ENCODE data around the gene FAM162A. TPM values are rescaled to one million over a fixed set of nuclear protein-coding genes. Genes with fewer than 3 reads are reported as not detected.

Gene FAM162A
- total RNA-seq, 1 experiment from 2014 or later, result 37.4 TPM

DNA sequence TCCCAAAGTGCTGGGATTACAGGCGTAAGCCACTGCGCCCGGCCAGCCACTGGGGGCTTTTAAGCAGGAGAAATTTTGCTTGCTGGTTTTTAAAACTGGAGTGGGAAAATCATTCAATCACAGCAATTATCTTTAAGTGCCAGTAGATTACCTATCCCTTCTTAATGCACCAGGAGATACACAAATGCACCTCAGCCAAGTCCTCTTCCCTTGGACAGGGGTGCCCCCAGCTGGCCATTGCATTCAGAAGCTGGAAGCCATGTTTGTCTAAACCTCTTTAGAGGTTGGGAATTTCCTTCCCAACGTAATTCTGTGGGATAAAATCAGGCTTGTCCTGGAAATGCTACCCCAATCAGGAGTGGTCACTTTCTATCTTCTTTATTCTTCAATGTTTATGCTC, 27.6 kb upstream of the FAM162A start:
- ChIA-PET CTCF (interaction anchor here (2.5 kb wide), 1 partner anchor 50 kb away, joined by 28 read pairs; no protein-coding TSS in a partner anchor), POLR2A (no interaction called here)
- Mint-ChIP-seq H3K4me3 (ENCODE audit: unreplicated experiment) (no peak overlapping the region), H3K4me1 (ENCODE audit: low read depth, unreplicated experiment) (no peaks in the 10 kb centered on the region), H3K9me3 (ENCODE audit: unreplicated experiment) (no peaks in the 10 kb centered on the region), H3K27ac (ENCODE audit: unreplicated experiment) (no peak overlapping the region), H3K27me3 (ENCODE audit: insufficient read depth, unreplicated experiment) (no peaks in the 10 kb centered on the region), H3K36me3 (ENCODE audit: insufficient read depth, unreplicated experiment) (peaks cover 38% of the 10 kb centered on the region)
- Histone ChIP-seq H3K4me3 (ENCODE audit: low read depth, low read length) (no peak overlapping the region), H3K36me3 (ENCODE audit: control insufficient read depth, insufficient read depth, low read length) (peaks cover 3% of the 10 kb centered on the region), H3K9me3 (no peaks in the 10 kb centered on the region), H3K4me1 (0 out of 2 replicates have a peak, but pooled peaks cover under 1% of the 10 kb centered on the region), H3K27me3 (replicated peaks; ENCODE audit: control insufficient read depth, insufficient read depth, low read length) (no peaks in the 10 kb centered on the region)
- peak; percentile 50 to 56 for DNase-seq
- TF ChIP-seq, protein P1, sequence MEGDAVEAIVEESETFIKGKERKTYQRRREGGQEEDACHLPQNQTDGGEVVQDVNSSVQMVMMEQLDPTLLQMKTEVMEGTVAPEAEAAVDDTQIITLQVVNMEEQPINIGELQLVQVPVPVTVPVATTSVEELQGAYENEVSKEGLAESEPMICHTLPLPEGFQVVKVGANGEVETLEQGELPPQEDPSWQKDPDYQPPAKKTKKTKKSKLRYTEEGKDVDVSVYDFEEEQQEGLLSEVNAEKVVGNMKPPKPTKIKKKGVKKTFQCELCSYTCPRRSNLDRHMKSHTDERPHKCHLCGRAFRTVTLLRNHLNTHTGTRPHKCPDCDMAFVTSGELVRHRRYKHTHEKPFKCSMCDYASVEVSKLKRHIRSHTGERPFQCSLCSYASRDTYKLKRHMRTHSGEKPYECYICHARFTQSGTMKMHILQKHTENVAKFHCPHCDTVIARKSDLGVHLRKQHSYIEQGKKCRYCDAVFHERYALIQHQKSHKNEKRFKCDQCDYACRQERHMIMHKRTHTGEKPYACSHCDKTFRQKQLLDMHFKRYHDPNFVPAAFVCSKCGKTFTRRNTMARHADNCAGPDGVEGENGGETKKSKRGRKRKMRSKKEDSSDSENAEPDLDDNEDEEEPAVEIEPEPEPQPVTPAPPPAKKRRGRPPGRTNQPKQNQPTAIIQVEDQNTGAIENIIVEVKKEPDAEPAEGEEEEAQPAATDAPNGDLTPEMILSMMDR (IDR thresholded peaks at IDR 0.05; ENCODE audit: insufficient read depth in 1 of 2, low read depth in 1 of 2, low read length in 1 of 2, severe bottlenecking in 1 of 2, unreplicated experiment in 1 of 2), result peak; percentile 31 to 52
- no TSS peak for BruUV-seq (replicated peaks)
- intact Hi-C loops (cut with micrococcal nuclease; ENCODE audit: unreplicated experiment), result loop anchor here (1.0 to 5.0 kb wide), 4 partner anchors 50 to 810 kb away; no protein-coding TSS in a partner anchor

DNA sequence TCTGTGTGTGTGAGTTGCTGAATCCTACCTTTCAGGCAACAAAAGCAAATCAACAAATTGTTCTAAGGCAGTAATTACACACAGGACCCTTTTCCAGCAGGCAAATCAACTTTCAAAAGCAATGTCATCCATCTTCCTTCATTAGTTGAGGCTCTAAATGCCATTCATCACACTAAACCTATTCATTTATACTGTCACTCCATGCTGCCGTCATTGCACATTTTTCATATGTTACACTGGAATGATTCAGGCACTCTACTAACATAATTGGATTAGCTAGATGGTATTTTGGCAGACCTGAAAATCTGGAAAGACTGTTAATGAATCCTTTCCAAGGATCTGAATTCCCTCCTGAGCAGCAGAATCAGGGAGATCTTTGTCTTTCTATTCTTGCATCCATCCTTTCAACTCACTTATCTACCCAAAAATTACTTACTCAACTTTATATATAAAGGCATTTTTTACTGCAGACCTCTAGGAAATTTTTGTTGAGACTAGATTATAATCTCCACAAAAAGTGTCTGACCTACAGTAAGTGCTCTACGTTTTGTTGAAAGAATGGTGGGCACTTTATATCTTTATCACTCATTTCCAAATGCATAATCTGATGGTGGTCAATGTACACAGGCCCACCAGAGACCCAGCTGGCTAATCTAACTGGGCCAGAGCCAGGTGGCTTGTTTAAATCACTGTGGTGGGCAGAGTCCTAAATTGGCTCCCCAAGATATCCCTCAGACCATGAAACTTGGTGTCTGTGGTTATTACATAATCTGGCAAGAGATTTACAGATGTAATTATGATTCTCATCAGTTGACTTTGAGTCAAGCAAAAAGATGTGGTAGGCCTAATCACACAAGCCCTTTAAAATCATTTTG, 25.9 kb upstream of the FAM162A start:
- H3K27ac Mint-ChIP-seq (ENCODE audit: unreplicated experiment), result no peak overlapping the region
- no peak overlapping the region for H3K4me3 ChIP-seq (ENCODE audit: low read depth, low read length)
- BruUV-seq (replicated peaks), result no TSS peak

DNA sequence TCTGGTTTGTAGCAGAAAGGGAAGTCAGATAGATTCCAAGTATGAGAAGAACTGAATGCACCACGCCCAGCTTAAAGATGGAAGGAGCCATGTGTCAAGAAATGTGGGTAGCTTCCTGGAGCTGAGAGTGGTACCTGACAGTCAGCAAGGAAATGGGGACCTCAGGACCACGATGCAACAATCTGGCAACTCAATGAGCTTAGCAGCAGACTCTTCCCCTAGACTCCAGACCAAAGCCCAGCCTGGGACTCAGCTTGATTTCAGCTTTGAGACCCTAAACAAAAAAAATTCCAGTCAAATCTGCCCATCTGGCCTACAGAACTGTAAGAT, 25.3 kb upstream of the FAM162A start:
- Histone ChIP-seq H3K4me1 (peaks cover 21% of the 10 kb centered on the region), H3K36me3 (ENCODE audit: control insufficient read depth, insufficient read depth, low read length) (peaks cover 3% of the 10 kb centered on the region), H3K4me3 (ENCODE audit: low read depth, low read length) (no peak overlapping the region), H3K9me3 (no peaks in the 10 kb centered on the region), H3K27me3 (replicated peaks; ENCODE audit: control insufficient read depth, insufficient read depth, low read length) (no peaks in the 10 kb centered on the region)
- no peak for DNase-seq
- Mint-ChIP-seq H3K36me3 (ENCODE audit: insufficient read depth, unreplicated experiment) (peaks cover 47% of the 10 kb centered on the region), H3K27me3 (ENCODE audit: insufficient read depth, unreplicated experiment) (no peaks in the 10 kb centered on the region), H3K27ac (ENCODE audit: unreplicated experiment) (no peak overlapping the region), H3K9me3 (ENCODE audit: unreplicated experiment) (no peaks in the 10 kb centered on the region), H3K4me1 (ENCODE audit: low read depth, unreplicated experiment) (peaks cover 9% of the 10 kb centered on the region), H3K4me3 (ENCODE audit: unreplicated experiment) (no peak overlapping the region)
- CTCF ChIA-PET, result no interaction called here
- POLR2A ChIA-PET, result no interaction called here
- BruUV-seq (replicated peaks), result no TSS peak
- intact Hi-C loops (cut with micrococcal nuclease; ENCODE audit: unreplicated experiment), result loop anchor here (5.0 kb wide), 1 partner anchor 256 kb away; no protein-coding TSS in a partner anchor
- TF ChIP-seq, protein P1 (IDR thresholded peaks at IDR 0.05; ENCODE audit: insufficient read depth in 1 of 2, low read depth in 1 of 2, low read length in 1 of 2, severe bottlenecking in 1 of 2, unreplicated experiment in 1 of 2), result no peak

More for the DNA sequence above, 25.9 kb upstream of the FAM162A start:
- ChIA-PET CTCF (interaction anchor here (2.5 kb wide), 1 partner anchor 52 kb away, joined by 28 read pairs; no protein-coding TSS in a partner anchor), POLR2A (no interaction called here)
- Mint-ChIP-seq H3K4me1 (ENCODE audit: low read depth, unreplicated experiment) (peaks cover 6% of the 10 kb centered on the region), H3K36me3 (ENCODE audit: insufficient read depth, unreplicated experiment) (peaks cover 47% of the 10 kb centered on the region), H3K4me3 (ENCODE audit: unreplicated experiment) (no peak overlapping the region), H3K9me3 (ENCODE audit: unreplicated experiment) (no peaks in the 10 kb centered on the region), H3K27me3 (ENCODE audit: insufficient read depth, unreplicated experiment) (no peaks in the 10 kb centered on the region)
- no peak for DNase-seq
- TF ChIP-seq, protein P1 (IDR thresholded peaks at IDR 0.05; ENCODE audit: insufficient read depth in 1 of 2, low read depth in 1 of 2, low read length in 1 of 2, severe bottlenecking in 1 of 2, unreplicated experiment in 1 of 2), result no peak
- no peaks in the 10 kb centered on the region for H3K27me3 ChIP-seq (replicated peaks; ENCODE audit: control insufficient read depth, insufficient read depth, low read length)
- peaks cover 3% of the 10 kb centered on the region for H3K36me3 ChIP-seq (ENCODE audit: control insufficient read depth, insufficient read depth, low read length)
- intact Hi-C loops (cut with micrococcal nuclease; ENCODE audit: unreplicated experiment), result loop anchor here (2.0 to 5.0 kb wide), 2 partner anchors 91 to 256 kb away; no protein-coding TSS in a partner anchor
- peaks cover 15% of the 10 kb centered on the region for H3K4me1 ChIP-seq
- H3K9me3 ChIP-seq, result no peaks in the 10 kb centered on the region

Data from Caco-2 (cell line).